Skeletal muscle cell (primary cell): ENCODE data around the gene SGSM1.

Experiments
- DNase-seq: peaks from one replicate; pipeline ENCODE4 v3.0.0-alpha.2; 2010; ENCODE audit warnings: low read depth
- H3K4me3 ChIP-seq: 2 replicates; pipeline ENCODE4 v1.5.1; 2011; ENCODE audit warnings: low read depth, mild to moderate bottlenecking, control low read depth, low read length, moderate library complexity

SGSM1 gene

DNA sequence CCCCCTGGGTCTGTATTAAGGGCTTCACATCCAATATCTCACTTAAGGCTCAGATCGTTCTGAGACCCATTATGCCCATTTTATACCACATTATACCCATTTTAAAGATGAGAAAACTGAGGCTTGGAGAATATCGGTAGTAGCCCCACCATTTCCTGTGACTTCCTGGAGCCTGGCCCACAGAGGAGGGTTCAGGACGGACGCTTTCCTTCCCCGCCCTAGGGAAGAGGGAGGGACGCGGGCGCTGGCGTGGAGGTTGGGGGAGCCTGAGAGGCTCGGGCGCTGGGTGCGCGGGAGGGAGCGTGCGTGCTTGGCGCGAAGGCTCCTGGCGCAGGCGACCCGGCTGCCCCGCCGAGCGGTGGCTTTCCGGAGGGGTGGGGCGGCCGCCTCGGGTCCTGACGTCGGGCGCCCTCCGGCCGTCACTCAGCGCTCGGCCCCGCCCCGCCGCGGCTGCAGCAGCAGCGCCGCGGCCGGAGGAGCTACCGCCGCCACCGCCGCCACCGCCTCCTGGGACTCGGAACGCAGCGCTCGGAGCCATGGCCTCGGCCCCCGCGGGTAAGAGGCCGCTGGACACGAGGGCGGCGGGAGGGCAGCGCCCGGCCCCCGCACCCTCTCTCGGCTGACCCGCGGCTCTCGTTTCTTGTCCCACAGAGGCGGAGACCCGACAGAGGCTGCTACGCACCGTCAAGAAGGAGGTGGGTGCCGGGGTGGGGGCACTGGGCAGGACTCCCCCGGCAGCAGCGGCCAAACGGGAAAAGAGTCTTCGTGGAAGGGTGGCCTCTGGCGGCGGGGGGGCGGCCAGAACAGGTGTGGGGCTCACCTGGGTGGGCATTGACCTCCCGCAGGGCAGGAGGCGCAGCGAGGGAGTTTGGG, at the start of gene SGSM1:
Gene SGSM1, plus strand, starts transcription at position 422 of the 873 bp plus-strand sequence. Its CDS starts 115 bp downstream, at position 537.
- H3K4me3 ChIP-seq = peak within 1 kb of the TSS; percentile 42
- DNase-seq = no peak

DNA sequence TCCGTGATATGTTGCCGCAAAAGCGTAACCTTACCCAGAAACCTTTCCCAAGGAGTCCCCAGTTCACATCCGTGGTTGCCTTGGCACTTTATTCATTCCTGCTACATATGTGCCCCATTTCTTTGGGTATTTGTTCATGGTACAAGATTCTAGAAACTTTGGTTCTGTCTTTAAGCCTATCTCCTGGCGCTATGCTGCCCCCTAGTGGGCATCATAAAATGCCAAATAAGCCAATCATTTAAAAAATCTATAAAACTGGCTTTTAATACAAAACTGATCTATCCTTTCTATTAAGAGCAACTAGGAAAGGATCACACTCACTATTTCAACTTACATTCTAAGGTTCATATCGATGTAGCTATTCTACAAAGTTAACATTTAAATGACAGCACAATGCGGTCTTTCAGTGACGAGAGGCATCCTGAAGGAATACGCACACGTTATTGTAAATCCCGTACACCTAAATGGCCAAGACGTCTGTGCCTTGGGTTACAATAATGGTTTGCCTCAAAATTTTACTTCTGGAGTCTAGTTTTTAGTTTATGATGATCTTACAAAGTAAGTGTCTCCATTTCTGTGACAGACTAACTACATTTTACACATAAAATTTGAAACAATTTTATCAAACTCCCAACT, 47.7 kb upstream of the SGSM1 start:
- no peak for DNase-seq
- H3K4me3 ChIP-seq = no peak overlapping the region

- no peak overlapping the region for H3K4me3 ChIP-seq
- no peak for DNase-seq
Measured at GRCh38 chr22:24759765-24760164, 46.2 kb upstream of the SGSM1 start.

GRCh38 chr22:24760708-24761306, 45.2 kb upstream of the SGSM1 start:
- DNase-seq = no peak
- no peak overlapping the region for H3K4me3 ChIP-seq

DNA sequence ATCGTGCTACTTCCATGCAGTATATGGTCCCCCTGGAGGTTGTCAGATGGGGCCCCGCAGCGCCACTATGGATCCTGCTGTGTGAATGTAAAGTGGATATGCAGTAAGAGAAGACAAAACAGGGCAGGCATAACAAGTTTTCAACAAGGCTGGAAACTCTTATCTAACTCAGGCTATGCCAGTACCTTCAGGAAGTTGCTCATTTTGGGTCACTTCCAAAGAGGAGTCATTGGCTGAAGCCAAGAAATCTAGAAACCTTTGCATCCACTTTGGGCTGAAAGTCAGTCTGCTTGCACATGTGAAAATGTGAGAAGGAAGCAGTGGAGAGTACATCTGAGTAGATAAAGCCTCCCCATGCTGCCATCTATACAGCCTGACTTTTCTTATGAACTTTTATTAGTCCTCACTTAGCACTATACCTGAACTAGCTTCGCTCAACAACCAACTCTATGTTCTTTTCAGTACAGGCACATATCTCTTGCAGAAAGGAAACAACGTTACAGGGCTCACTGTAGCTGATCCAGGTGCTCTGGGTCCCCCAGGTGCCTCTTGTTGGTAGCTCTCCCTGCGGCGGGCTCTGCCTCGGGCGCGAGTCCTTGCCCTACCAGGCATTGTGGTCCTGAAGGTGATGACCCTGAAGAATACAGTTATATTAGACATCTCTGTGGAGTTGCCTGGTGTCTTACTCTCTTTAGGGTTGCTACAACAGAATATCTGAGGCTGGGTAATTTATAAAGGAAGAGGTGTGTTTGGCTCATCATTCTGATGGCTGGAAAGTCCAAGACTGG, 43.9 kb upstream of the SGSM1 start:
- no peak for DNase-seq
- no peak overlapping the region for H3K4me3 ChIP-seq

DNA sequence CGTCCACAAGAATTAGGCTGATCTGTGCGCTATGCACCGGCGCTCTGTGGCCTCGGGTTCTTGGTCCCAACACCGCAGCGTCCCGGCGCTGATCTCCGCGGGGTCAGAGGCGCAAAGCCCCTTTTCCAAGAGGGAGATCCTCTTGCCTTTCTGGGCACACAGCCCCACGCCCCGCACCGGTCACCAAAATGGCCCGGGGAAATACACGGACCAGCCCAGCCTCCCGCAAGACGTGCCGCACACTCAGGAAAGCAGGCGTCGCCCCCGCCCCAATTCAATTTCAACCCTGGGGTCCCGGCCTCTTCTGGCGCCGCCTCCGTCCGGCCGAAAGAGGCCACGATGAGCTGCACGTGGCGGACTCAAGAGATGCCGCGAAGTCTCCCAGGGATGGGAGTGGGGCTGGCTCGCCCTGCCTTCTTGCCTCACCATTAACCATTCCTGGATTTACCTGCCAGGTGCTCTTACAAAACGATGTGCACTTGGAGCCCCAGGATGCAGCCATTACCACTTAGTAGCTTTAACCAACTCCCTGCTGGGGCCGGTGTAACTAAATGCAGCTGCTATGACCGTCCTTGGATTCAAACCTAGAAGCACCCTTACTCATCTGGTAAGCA, 42.0 kb upstream of the SGSM1 start:
- H3K4me3 ChIP-seq = no peak overlapping the region
- DNase-seq = no peak

DNA sequence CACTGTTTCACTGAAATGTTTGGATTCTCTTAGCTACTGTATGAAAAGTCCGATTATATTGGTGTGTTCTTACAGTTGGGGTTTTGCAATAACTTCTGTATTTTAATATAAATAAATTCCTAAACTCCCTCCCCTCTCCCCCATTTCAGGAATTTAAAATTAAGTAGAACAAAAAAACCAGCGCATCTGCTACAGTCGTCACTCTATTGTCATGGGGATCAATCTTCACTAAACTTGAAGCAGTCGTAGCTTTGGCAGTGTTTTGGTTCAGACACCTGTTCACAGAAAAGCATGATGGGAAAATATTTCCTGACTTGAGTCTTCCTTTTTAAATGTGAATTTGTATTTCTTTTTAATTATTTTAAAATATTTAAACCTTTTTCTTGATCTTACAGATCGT, 40.8 kb upstream of the SGSM1 start:
- DNase-seq = no peak
- no peak overlapping the region for H3K4me3 ChIP-seq

GRCh38 chr22:24768537-24769374, 37.3 kb upstream of the SGSM1 start:
- DNase-seq = peak; percentile 6
- H3K4me3 ChIP-seq = no peak overlapping the region

DNA sequence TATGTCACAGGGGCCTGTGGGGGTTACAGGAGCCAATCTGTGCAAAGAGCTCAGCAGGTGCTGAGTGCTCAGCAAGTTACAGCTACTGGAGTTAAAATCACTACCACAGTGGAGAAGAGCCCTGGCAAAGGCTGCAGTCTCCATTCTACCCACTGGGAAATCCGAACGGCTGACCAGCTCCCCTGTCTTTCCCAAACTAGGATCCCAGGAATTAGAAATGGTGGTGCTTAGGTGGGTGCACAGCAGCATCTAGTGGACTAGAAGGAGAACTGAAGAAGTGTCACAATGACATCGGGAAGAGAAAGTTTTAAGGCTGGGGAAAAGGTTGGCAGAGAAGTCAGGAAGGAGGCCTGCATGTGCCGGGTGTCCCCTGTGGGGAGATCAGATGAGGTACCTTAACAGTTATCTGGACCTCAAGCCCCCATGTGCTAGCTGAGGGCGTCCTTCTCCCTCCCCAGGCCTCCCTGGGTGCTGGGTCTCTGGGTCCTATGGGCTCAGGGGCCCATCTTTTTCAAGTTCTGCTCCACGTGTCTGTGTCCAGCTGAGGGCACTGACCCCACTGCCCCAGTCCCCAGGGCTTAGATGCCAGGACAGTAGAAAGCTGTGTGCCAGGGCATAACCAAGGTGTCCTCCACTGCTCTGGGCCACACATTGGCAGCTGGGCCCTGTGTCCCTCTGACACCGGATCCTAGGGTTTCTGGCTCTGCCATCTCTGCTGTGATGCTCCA, 33.4 kb upstream of the SGSM1 start:
- no peak for DNase-seq
- no peak overlapping the region for H3K4me3 ChIP-seq

GRCh38 chr22:24775769-24776492, 30.1 kb upstream of the SGSM1 start:
- H3K4me3 ChIP-seq = no peak overlapping the region
- DNase-seq = no peak

DNA sequence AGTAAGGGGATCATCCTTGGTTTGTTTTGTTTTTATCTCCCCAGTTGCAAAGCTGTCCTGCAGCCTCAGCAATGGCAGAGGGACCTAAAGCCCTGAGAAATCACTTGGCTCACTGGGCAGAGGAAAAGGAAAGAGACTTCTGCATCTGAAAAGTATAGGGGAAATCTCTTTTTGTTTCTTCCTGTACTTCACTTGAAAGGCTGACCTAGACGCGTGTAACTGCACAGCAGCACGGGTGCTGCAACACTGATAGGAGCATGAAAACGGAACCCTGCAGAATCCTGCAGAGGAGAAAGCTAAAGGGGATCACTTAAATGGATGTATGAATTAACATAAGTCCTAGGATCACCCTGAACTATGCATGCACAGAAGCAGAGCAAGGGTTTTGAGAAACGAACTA, 29.5 kb upstream of the SGSM1 start:
- no peak overlapping the region for H3K4me3 ChIP-seq
- DNase-seq = no peak

- DNase-seq = no peak
- H3K4me3 ChIP-seq = no peak overlapping the region
Measured at GRCh38 chr22:24789516-24789915, 16.5 kb upstream of the SGSM1 start.

DNA sequence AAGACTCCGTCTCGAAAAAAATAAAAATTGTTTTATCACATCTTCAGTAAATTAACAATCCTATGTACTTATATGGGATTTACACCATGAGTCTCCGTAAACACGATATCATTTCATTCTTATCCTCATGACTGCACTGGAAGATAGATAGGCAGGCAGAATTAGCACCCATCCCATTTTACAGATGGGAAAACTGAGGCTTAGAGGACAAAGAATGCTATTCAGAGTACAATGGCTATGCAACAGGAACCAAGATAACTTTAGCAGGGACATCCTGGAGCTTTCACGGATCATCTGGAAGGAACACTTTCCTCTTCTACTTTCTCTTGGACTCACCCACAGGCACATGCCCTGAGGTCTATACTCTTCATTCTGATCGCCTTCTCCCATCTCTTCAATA, 14.6 kb upstream of the SGSM1 start:
- no peak overlapping the region for H3K4me3 ChIP-seq

DNA sequence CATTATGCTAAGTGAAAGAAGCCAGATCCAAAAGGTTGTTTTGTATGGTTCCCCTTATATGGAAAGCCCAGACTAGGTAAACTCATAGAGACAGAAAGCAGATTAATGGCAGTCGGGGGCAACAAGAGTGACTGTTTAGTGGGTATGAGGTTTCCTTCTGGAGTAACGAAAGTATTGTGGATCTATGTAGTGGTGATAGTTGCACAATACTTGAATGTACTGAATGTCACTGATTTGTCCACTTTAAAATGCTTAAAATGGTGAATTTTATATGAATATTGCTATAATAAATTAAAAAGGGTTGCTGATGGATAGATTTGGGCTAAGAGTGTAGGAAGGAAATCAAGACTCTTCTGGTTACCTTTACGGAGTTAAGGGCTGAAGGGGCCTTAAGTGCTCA, 10.0 kb upstream of the SGSM1 start:
- DNase-seq = no peak
- H3K4me3 ChIP-seq = no peak overlapping the region

More for the DNA sequence above, 14.6 kb upstream of the SGSM1 start:
- DNase-seq = no peak

DNA sequence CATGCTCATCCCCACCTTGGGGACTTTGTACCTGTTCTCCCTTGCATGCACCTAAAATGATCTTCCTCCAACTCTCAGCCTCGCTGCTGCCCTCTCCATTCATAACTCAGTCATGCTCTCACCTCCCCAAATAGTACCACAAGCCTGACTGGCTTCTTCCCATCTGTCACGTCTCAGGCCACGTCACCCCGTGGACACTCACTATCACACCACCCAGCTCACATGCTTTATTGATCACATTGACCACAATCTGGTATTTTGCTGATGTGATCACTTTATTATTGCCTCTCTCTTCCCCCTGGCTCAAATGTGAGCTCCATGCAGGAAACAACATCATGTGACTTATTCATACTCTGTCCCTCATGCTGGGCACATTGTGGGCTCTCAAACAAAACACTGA, 9.2 kb upstream of the SGSM1 start:
- no peak overlapping the region for H3K4me3 ChIP-seq
- no peak for DNase-seq

DNA sequence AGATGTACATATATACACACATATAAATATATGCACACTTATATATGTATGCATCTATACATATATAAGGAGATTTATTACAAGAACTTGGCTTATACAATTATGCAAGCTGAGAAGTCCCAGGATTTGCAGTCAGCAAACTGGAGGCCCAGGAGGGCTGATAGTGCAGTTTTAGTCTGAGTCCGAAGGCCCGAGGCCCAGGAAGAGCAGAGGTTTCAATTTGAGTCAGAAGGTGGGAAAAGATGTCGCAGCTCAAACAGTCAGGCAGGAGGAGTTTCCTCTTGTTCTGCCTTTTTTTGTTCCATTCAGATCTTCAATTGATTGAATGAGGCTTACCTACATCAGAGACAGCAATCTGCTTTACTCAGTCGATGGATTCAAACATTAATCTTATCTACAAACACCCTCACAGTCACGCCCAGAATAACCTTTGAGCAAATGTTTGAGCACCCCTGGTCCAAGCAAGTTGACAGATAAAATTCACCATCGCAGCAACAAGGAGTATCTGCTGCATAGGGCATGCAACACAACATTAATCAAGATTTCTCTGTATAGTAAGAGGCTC, 4.0 kb upstream of the SGSM1 start:
- DNase-seq = no peak

GRCh38 chr22:24803064-24803542, 2.9 kb upstream of the SGSM1 start:
- DNase-seq = no peak
- H3K4me3 ChIP-seq = no peak overlapping the region

More for the DNA sequence above, 4.0 kb upstream of the SGSM1 start:
- H3K4me3 ChIP-seq = no peak overlapping the region
